C4-2B (cell line): ENCODE measurements around the gene ACE.

ENCODE experiments used
- ZFX ChIP-seq: fragments of 450-650 bp; IDR thresholded peaks from 2 replicates; pipeline ENCODE4 v1.6.1; 2017
- TF ChIP-seq, protein P1 (sequence below): fragments of 450-650 bp; conservative IDR thresholded peaks from 2 replicates; pipeline ENCODE4 v1.5.1; 2017; ENCODE audit warnings: mild to moderate bottlenecking

DNA sequence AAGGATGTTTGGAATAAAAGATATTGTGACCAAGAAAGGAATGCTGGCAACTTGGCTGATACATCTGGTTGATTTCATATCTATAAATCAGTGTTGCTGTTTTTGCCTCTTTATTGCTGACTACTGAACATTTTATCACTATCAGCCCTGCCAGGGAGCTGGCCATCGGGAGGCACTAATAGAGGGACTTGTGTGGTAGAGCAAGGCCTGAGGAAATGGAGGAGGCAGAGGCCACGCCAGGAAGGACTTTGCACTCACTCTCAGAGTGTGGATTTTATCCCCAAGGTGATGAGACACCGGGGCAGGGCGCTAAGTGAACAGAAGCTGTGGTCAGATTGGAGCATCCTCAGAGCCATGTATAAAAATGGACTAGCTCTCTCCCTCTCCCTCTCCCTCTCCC is 21.4 kb upstream of the ACE start:
- TF ChIP-seq, protein P1, sequence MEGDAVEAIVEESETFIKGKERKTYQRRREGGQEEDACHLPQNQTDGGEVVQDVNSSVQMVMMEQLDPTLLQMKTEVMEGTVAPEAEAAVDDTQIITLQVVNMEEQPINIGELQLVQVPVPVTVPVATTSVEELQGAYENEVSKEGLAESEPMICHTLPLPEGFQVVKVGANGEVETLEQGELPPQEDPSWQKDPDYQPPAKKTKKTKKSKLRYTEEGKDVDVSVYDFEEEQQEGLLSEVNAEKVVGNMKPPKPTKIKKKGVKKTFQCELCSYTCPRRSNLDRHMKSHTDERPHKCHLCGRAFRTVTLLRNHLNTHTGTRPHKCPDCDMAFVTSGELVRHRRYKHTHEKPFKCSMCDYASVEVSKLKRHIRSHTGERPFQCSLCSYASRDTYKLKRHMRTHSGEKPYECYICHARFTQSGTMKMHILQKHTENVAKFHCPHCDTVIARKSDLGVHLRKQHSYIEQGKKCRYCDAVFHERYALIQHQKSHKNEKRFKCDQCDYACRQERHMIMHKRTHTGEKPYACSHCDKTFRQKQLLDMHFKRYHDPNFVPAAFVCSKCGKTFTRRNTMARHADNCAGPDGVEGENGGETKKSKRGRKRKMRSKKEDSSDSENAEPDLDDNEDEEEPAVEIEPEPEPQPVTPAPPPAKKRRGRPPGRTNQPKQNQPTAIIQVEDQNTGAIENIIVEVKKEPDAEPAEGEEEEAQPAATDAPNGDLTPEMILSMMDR: no peak
- TF ChIP-seq ZFX: no peak
